H9 (cell line): ENCODE data around the gene PXDN. TPM values are rescaled to one million over a fixed set of nuclear protein-coding genes. Genes with fewer than 3 reads are reported as not detected.
A peak's percentile ranks its signal among the peaks of the same experiment; 100 is the strongest.

Experiments
- DNase-seq: peaks from one replicate; pipeline ENCODE4 v3.0.0-alpha.2; 2017
- H2AFZ ChIP-seq: one replicate; pipeline ENCODE4 v1.6.1; 2013; ENCODE audit warnings: mild to moderate bottlenecking, low read length, control low read depth, moderate library complexity
- H2AK5ac ChIP-seq: 2 replicates; pipeline ENCODE4 v1.6.1; 2013; ENCODE audit warnings: low read length, control low read depth, mixed read lengths; ENCODE audit not compliant: insufficient read length
- H2BK120ac ChIP-seq: one replicate; pipeline ENCODE4 v1.6.1; 2013; ENCODE audit warnings: low read depth, mild to moderate bottlenecking, low read length, control low read depth, inconsistent platforms; ENCODE audit not compliant: poor library complexity, severe bottlenecking
- H2BK12ac ChIP-seq: 2 replicates; pipeline ENCODE4 v1.6.1; 2013; ENCODE audit warnings: low read length, control low read depth, mixed read lengths, low read depth; ENCODE audit not compliant: insufficient read length
- H2BK15ac ChIP-seq: 2 replicates; pipeline ENCODE4 v1.6.1; 2013; ENCODE audit warnings: low read depth, low read length, control low read depth
- H2BK20ac ChIP-seq: one replicate; pipeline ENCODE4 v1.6.1; 2013; ENCODE audit warnings: low read depth, mild to moderate bottlenecking, low read length, control low read depth, inconsistent platforms; ENCODE audit not compliant: poor library complexity, severe bottlenecking
- H2BK5ac ChIP-seq: 2 replicates; pipeline ENCODE4 v1.6.1; 2013; ENCODE audit warnings: low read length, control low read depth, mixed read lengths; ENCODE audit not compliant: insufficient read length
- H3K14ac ChIP-seq: 2 replicates; pipeline ENCODE4 v1.6.1; 2013; ENCODE audit warnings: low read length, control low read depth; ENCODE audit not compliant: insufficient read depth
- H3K18ac ChIP-seq: 2 replicates; pipeline ENCODE4 v1.6.1; 2013; ENCODE audit warnings: low read depth, mild to moderate bottlenecking, mixed read lengths, low read length, control low read depth; ENCODE audit not compliant: insufficient read length
- H3K23ac ChIP-seq: 2 replicates; pipeline ENCODE4 v1.6.1; 2013; ENCODE audit warnings: low read length, control low read depth, mixed read lengths, low read depth; ENCODE audit not compliant: insufficient read length
- H3K23me2 ChIP-seq: 2 replicates; pipeline ENCODE4 v1.6.1; 2013; ENCODE audit warnings: low read depth, mild to moderate bottlenecking, mixed read lengths, low read length, control low read depth; ENCODE audit not compliant: insufficient read length, poor library complexity, severe bottlenecking
- H3K27ac ChIP-seq: 2 replicates; pipeline ENCODE4 v1.5.1; 2013; ENCODE audit warnings: low read length, control low read depth, mixed read lengths, low read depth; ENCODE audit not compliant: insufficient read length
- H3K27me3 ChIP-seq: 2 replicates; pipeline ENCODE4 v1.6.1; 2013; ENCODE audit warnings: low read length, control low read depth, inconsistent platforms; ENCODE audit not compliant: insufficient read depth
- H3K4ac ChIP-seq: 2 replicates; pipeline ENCODE4 v1.6.1; 2013; ENCODE audit warnings: low read depth, mild to moderate bottlenecking, control low read depth, inconsistent platforms, low read length, moderate library complexity
- H3K4me1 ChIP-seq: 2 replicates; pipeline ENCODE4 v1.6.1; 2013; ENCODE audit warnings: low read length, control low read depth, inconsistent platforms; ENCODE audit not compliant: insufficient read depth
- H3K4me2 ChIP-seq: 2 replicates; pipeline ENCODE4 v1.6.1; 2013; ENCODE audit warnings: low read length, control low read depth, mixed read lengths; ENCODE audit not compliant: insufficient read length, insufficient read depth
- H3K56ac ChIP-seq: 2 replicates; pipeline ENCODE4 v1.6.1; 2013; ENCODE audit warnings: low read depth, mild to moderate bottlenecking, mixed read lengths, low read length, control low read depth; ENCODE audit not compliant: insufficient read length
- H3K79me1 ChIP-seq: 2 replicates; pipeline ENCODE4 v1.6.1; 2013; ENCODE audit warnings: low read depth, mild to moderate bottlenecking, moderate library complexity, low read length, control low read depth, inconsistent platforms; ENCODE audit not compliant: insufficient read depth, poor library complexity, severe bottlenecking
- H3K79me2 ChIP-seq: 2 replicates; pipeline ENCODE4 v1.6.1; 2013; ENCODE audit warnings: low read length, control low read depth, inconsistent platforms; ENCODE audit not compliant: insufficient read depth
- H3K9ac ChIP-seq: 2 replicates; pipeline ENCODE4 v1.6.1; 2013; ENCODE audit warnings: low read length, control low read depth, mixed read lengths; ENCODE audit not compliant: insufficient read length; ENCODE audit errors: extremely low read depth
- H3K9me3 ChIP-seq: one replicate; pipeline ENCODE4 v1.6.1; 2013; ENCODE audit warnings: low read depth, low read length, inconsistent platforms; ENCODE audit not compliant: control insufficient read depth
- H3T11ph ChIP-seq: one replicate; pipeline ENCODE4 v1.6.1; 2013; ENCODE audit warnings: mild to moderate bottlenecking, low read length, control low read depth, inconsistent platforms
- H4K20me1 ChIP-seq: one replicate; pipeline ENCODE4 v1.6.1; 2013; ENCODE audit not compliant: control insufficient read depth, insufficient read length, insufficient read depth
- H4K5ac ChIP-seq: 2 replicates; pipeline ENCODE4 v1.6.1; 2013; ENCODE audit warnings: low read depth, mild to moderate bottlenecking, mixed read lengths, low read length, control low read depth; ENCODE audit not compliant: insufficient read length
- H4K8ac ChIP-seq: replicated peaks from 2 replicates; pipeline ENCODE4 v1.6.1; 2013; ENCODE audit warnings: low read length, control low read depth, mixed read lengths, low read depth; ENCODE audit not compliant: insufficient read length
- H4K91ac ChIP-seq: 2 replicates; pipeline ENCODE4 v1.6.1; 2013; ENCODE audit warnings: low read depth, mild to moderate bottlenecking, moderate library complexity, mixed read lengths, low read length, control low read depth; ENCODE audit not compliant: insufficient read length
- H3K27ac Mint-ChIP-seq, 3 experiments: 2 replicates in 2 of 3; 3 replicates in 1 of 3; pipeline ENCODE4 v1.8.0; 2020 to 2021; ENCODE audit warnings: mixed read lengths in 3 of 3, mild to moderate bottlenecking in 1 of 3, moderate library complexity in 1 of 3
- H3K27me3 Mint-ChIP-seq: 2 replicates; pipeline ENCODE4 v1.8.0; 2021; ENCODE audit warnings: low read depth, mild to moderate bottlenecking, moderate library complexity, mixed read lengths
- H3K36me3 Mint-ChIP-seq, 3 experiments: 2 replicates in 2 of 3; 3 replicates in 1 of 3; pipeline ENCODE4 v1.8.0; 2020 to 2021; ENCODE audit warnings: low read depth in 3 of 3, mixed read lengths in 3 of 3; ENCODE audit not compliant: insufficient read depth in 1 of 3
- H3K4me1 Mint-ChIP-seq, 2 experiments: 2 replicates each; pipeline ENCODE4 v1.8.0; 2020; ENCODE audit warnings: mixed read lengths in 2 of 2
- H3K4me3 Mint-ChIP-seq, 2 experiments: 2 replicates in 1 of 2; 3 replicates in 1 of 2; pipeline ENCODE4 v1.8.0; 2020 to 2021; ENCODE audit warnings: mild to moderate bottlenecking in 2 of 2, mixed read lengths in 2 of 2, moderate library complexity in 1 of 2
- H3K9me3 Mint-ChIP-seq, 2 experiments: 2 replicates in 1 of 2; 3 replicates in 1 of 2; pipeline ENCODE4 v1.8.0; 2020; ENCODE audit warnings: mild to moderate bottlenecking in 2 of 2, mixed read lengths in 2 of 2, moderate library complexity in 1 of 2
- WGBS: extraction: QIAGEN DNeasy Blood & Tissue Kit; methylation state at CpG from one replicate; pipeline ENCODE4 v1.1.7; 2013; ENCODE audit warnings: missing lambda C conversion rate, low lambda C conversion rate, mixed read lengths; ENCODE audit not compliant: insufficient read length; ENCODE audit errors: extremely low coverage; 5-methylcytosine and 5-hydroxymethylcytosine counted together
- total RNA-seq: library from RNA; stranded (reverse); gene quantifications from 2 replicates; pipeline ENCODE4 v1.2.1, GENCODE V29; 2021
- TF ChIP-seq, protein P1 (sequence below): fragments of 200-600 bp; sonication (generic); conservative IDR thresholded peaks from 3 replicates; pipeline ENCODE4 v1.8.0; 2021; ENCODE audit warnings: antibody characterized with exemption, mild to moderate bottlenecking

The PXDN gene
- total RNA-seq, 1 experiment from 2014 or later: 146 TPM

DNA sequence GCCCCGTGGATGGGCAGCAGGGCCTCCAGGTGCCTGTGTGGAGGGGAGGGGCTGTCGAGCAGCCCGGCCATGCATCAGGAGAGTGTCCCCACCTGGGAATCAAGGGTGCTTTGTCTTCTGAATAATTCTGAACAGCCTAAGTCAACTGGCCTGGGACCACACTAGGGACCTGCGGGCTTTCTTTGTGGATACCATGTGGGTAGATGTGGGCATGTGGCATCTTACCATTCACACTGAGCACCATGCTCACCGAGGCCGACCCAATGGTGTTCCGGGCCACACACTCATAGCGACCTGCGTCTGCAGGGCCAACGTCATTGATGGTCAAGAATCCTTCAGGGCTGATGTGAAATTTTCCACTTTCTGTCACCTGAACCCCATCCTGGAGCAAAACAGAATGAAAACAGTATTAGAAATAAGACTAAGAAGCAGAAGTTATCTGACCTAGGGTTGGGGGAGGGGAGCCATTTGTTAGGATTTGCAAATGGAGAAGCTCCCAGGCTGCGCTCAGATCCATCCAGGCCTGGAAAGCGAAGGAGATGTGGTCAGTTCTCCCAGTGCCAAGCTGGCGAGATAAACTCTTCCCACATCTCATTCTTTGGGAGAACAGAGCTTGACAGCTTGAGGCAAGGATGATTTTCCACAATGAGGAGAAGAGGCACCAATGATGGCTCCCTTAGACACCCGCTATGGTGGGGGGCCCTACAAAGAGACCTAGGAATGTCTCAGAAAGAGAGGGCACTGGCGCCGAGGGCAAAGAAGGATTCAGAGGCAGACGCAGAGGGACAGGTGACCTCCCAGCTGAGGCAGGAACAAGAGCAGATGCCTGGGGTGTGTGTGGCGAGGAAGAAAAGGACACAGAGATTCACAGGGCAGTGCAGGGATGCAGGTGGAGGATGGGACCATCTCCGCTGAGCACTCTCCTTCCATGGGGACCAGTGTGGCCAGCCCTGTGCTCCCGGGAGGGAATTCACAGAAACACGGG, 83.4 kb downstream of the PXDN start:
- Histone ChIP-seq H3K27me3 (no peaks in the 10 kb centered on the region), H3K23ac (no peak overlapping the region), H4K20me1 (peaks cover 5% of the 10 kb centered on the region), H2BK5ac (no peak overlapping the region), H2BK15ac (no peak overlapping the region), H2BK20ac (no peak overlapping the region), H3K23me2 (no peaks in the 10 kb centered on the region), H3T11ph (no peak overlapping the region), H3K4ac (no peak overlapping the region), H3K4me1 (no peaks in the 10 kb centered on the region), H4K5ac (no peak overlapping the region), H2AK5ac (no peak overlapping the region), H3K9ac (no peak overlapping the region), H3K14ac (no peak overlapping the region), H3K9me3 (no peaks in the 10 kb centered on the region), H2BK12ac (no peak overlapping the region), H3K79me2 (no peaks in the 10 kb centered on the region), H3K56ac (no peak overlapping the region), H3K18ac (no peak overlapping the region), H2BK120ac (no peak overlapping the region), H4K91ac (no peak overlapping the region), H3K27ac (no peak overlapping the region), H2AFZ (no peak overlapping the region), H4K8ac (no peak overlapping the region), H3K79me1 (no peaks in the 10 kb centered on the region), H3K4me2 (no peak overlapping the region)
- peak; percentile 15 for DNase-seq
- TF ChIP-seq, protein P1, sequence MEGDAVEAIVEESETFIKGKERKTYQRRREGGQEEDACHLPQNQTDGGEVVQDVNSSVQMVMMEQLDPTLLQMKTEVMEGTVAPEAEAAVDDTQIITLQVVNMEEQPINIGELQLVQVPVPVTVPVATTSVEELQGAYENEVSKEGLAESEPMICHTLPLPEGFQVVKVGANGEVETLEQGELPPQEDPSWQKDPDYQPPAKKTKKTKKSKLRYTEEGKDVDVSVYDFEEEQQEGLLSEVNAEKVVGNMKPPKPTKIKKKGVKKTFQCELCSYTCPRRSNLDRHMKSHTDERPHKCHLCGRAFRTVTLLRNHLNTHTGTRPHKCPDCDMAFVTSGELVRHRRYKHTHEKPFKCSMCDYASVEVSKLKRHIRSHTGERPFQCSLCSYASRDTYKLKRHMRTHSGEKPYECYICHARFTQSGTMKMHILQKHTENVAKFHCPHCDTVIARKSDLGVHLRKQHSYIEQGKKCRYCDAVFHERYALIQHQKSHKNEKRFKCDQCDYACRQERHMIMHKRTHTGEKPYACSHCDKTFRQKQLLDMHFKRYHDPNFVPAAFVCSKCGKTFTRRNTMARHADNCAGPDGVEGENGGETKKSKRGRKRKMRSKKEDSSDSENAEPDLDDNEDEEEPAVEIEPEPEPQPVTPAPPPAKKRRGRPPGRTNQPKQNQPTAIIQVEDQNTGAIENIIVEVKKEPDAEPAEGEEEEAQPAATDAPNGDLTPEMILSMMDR: no peak
- WGBS: no CpG with 5 or more reads among the region's 21 CpGs
- H3K4me3 Mint-ChIP-seq: no peak overlapping the region
- peaks cover 2% of the 10 kb centered on the region for H3K27me3 Mint-ChIP-seq
- H3K4me1 Mint-ChIP-seq: peaks cover 4 to 19% of the 10 kb centered on the region in 2 experiments
- H3K9me3 Mint-ChIP-seq: no peaks in the 10 kb centered on the region
- H3K36me3 Mint-ChIP-seq: peaks cover 23 to 72% (median 53%) of the 10 kb centered on the region in 3 experiments; a peak in 6 of 7 replicates
- peak overlapping the region in 2 of 3 experiments; percentile 42 to 53; a peak in 4 of 7 replicates for H3K27ac Mint-ChIP-seq
